ENCODE measurements around the gene IL1RN. TPM values are rescaled to one million over a fixed set of nuclear protein-coding genes. Genes with fewer than 3 reads are reported as not detected.

IL1RN gene
- total and polyA plus RNA-seq, 2 of the 13 experiments (the other 11 are each of a cell fraction or from before 2014, with no cell fraction given) = 21.2 to 101 TPM

DNA sequence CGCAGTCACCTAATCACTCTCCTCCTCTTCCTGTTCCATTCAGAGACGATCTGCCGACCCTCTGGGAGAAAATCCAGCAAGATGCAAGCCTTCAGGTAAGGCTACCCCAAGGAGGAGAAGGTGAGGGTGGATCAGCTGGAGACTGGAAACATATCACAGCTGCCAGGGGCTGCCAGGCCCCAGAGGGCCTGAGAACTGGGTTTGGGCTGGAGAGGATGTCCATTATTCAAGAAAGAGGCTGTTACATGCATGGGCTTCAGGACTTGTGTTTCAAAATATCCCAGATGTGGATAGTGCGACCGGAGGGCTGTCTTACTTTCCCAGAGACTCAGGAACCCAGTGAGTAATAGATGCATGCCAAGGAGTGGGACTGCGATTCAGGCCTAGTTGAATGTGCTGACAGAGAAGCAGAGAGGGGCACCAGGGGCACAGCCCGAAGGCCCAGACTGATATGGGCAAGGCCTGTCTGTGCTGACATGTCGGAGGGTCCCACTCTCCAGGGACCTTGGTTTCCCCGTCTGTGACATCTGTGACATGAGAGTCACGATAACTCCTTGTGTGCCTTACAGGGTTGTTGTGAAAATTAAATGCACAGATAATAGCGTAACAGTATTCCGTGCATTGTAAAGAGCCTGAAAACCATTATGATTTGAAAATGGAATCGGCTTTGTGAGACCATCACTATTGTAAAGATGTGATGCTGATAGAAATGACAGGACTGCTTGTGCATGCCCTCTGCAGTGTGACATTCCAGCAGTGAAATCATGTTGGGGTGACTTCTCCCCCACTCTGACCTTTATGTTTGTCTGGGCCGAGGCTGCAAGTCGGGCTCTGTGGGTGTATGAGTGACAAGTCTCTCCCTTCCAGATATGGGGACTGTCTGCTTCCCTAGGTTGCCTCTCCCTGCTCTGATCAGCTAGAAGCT is 510 bp downstream of the IL1RN start (continued):
- TF ChIP-seq NFRKB (IDR thresholded peaks at IDR 0.05) (no peak), MTF1 (CRISPR knock-in tag; IDR thresholded peaks at IDR 0.05) (no peak), NFE2L2 (IDR thresholded peaks at IDR 0.05; ENCODE audit: low read length) (no peak), RAD51 (IDR thresholded peaks at IDR 0.05; ENCODE audit: borderline replicate concordance) (no peak), RARA (CRISPR knock-in tag; IDR thresholded peaks at IDR 0.05) (no peak), NR2F1 (CRISPR knock-in tag; IDR thresholded peaks at IDR 0.05) (no peak), GATAD1 (CRISPR knock-in tag; IDR thresholded peaks at IDR 0.05) (no peak; the same call in 1 of the 2 replicates), PRMT3 (CRISPR knock-in tag; IDR thresholded peaks at IDR 0.05; ENCODE audit: borderline replicate concordance, low read depth) (no peak)
- TF ChIP-seq, protein P1, sequence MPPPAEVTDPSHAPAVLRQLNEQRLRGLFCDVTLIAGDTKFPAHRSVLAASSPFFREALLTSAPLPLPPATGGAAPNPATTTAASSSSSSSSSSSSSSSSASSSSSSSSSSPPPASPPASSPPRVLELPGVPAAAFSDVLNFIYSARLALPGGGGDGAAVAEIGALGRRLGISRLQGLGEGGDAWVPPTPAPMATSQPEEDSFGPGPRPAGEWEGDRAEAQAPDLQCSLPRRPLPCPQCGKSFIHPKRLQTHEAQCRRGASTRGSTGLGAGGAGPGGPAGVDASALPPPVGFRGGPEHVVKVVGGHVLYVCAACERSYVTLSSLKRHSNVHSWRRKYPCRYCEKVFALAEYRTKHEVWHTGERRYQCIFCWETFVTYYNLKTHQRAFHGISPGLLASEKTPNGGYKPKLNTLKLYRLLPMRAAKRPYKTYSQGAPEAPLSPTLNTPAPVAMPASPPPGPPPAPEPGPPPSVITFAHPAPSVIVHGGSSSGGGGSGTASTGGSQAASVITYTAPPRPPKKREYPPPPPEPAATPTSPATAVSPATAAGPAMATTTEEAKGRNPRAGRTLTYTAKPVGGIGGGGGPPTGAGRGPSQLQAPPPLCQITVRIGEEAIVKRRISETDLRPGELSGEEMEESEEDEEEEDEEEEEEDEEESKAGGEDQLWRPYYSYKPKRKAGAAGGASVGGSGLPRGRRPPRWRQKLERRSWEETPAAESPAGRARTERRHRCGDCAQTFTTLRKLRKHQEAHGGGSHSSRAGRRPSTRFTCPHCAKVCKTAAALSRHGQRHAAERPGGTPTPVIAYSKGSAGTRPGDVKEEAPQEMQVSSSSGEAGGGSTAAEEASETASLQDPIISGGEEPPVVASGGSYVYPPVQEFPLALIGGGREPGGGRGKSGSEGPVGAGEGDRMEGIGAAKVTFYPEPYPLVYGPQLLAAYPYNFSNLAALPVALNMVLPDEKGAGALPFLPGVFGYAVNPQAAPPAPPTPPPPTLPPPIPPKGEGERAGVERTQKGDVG (CRISPR knock-in tag; IDR thresholded peaks at IDR 0.05; ENCODE audit: borderline replicate concordance) = no peak
- TF ChIP-seq, protein P2, sequence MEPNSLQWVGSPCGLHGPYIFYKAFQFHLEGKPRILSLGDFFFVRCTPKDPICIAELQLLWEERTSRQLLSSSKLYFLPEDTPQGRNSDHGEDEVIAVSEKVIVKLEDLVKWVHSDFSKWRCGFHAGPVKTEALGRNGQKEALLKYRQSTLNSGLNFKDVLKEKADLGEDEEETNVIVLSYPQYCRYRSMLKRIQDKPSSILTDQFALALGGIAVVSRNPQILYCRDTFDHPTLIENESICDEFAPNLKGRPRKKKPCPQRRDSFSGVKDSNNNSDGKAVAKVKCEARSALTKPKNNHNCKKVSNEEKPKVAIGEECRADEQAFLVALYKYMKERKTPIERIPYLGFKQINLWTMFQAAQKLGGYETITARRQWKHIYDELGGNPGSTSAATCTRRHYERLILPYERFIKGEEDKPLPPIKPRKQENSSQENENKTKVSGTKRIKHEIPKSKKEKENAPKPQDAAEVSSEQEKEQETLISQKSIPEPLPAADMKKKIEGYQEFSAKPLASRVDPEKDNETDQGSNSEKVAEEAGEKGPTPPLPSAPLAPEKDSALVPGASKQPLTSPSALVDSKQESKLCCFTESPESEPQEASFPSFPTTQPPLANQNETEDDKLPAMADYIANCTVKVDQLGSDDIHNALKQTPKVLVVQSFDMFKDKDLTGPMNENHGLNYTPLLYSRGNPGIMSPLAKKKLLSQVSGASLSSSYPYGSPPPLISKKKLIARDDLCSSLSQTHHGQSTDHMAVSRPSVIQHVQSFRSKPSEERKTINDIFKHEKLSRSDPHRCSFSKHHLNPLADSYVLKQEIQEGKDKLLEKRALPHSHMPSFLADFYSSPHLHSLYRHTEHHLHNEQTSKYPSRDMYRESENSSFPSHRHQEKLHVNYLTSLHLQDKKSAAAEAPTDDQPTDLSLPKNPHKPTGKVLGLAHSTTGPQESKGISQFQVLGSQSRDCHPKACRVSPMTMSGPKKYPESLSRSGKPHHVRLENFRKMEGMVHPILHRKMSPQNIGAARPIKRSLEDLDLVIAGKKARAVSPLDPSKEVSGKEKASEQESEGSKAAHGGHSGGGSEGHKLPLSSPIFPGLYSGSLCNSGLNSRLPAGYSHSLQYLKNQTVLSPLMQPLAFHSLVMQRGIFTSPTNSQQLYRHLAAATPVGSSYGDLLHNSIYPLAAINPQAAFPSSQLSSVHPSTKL (CRISPR knock-in tag; IDR thresholded peaks at IDR 0.05) = no peak
- TF ChIP-seq, protein P3, sequence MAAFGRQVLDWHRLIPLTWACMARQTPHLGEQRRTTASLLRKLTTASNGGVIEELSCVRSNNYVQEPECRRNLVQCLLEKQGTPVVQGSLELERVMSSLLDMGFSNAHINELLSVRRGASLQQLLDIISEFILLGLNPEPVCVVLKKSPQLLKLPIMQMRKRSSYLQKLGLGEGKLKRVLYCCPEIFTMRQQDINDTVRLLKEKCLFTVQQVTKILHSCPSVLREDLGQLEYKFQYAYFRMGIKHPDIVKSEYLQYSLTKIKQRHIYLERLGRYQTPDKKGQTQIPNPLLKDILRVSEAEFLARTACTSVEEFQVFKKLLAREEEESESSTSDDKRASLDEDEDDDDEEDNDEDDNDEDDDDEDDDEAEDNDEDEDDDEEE (CRISPR knock-in tag; IDR thresholded peaks at IDR 0.05) = no peak
- TF ChIP-seq, protein P4, sequence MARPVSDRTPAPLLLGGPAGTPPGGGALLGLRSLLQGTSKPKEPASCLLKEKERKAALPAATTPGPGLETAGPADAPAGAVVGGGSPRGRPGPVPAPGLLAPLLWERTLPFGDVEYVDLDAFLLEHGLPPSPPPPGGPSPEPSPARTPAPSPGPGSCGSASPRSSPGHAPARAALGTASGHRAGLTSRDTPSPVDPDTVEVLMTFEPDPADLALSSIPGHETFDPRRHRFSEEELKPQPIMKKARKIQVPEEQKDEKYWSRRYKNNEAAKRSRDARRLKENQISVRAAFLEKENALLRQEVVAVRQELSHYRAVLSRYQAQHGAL (CRISPR knock-in tag; IDR thresholded peaks at IDR 0.05; ENCODE audit: not compliant biosample characterization) = no peak
- TF ChIP-seq, protein P5, sequence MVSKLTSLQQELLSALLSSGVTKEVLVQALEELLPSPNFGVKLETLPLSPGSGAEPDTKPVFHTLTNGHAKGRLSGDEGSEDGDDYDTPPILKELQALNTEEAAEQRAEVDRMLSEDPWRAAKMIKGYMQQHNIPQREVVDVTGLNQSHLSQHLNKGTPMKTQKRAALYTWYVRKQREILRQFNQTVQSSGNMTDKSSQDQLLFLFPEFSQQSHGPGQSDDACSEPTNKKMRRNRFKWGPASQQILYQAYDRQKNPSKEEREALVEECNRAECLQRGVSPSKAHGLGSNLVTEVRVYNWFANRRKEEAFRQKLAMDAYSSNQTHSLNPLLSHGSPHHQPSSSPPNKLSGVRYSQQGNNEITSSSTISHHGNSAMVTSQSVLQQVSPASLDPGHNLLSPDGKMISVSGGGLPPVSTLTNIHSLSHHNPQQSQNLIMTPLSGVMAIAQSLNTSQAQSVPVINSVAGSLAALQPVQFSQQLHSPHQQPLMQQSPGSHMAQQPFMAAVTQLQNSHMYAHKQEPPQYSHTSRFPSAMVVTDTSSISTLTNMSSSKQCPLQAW (CRISPR knock-in tag; IDR thresholded peaks at IDR 0.05) = no peak
